ENCODE measurements around the gene STAT5A.
A peak's percentile ranks its signal among the peaks of the same experiment; 100 is the strongest.
"Not testable (repeated sequence)": the region's sequence is repeated elsewhere in the genome, so short reads cannot be mapped to it uniquely, and the experiment has no call there.

Gene STAT5A

GRCh38 chr17:42248351-42249179 lies 39.7 kb upstream of the STAT5A start:
- Histone ChIP-seq H3K4me3 (ENCODE audit: low read depth in 1 of 2, low read length in 2 of 2) (peak overlapping the region; percentile 51 to 60), H3K9ac (ENCODE audit: low read depth in 1 of 2, low read length in 2 of 2) (peak overlapping the region in 1 of 2 donors; percentile 22), H3K9me3 (ENCODE audit: control insufficient read depth in 1 of 2, low read length in 2 of 2) (no peaks in the 10 kb centered on the region), H3K4me1 (ENCODE audit: control insufficient read depth in 1 of 2, insufficient read depth in 2 of 2, low read length in 2 of 2) (peaks cover 9 to 17% of the 10 kb centered on the region in 2 donors), H3K27ac (ENCODE audit: low read depth, low read length) (peak overlapping the region; percentile 79), H3K36me3 (ENCODE audit: control insufficient read depth in 1 of 2, insufficient read depth in 2 of 2, low read length in 2 of 2) (no peaks in the 10 kb centered on the region), H3K27me3 (ENCODE audit: control insufficient read depth in 1 of 2, insufficient read depth in 2 of 2, low read length in 2 of 2) (no peaks in the 10 kb centered on the region)

- Histone ChIP-seq H3K9ac (ENCODE audit: low read depth in 1 of 2, low read length in 2 of 2) (no peak overlapping the region), H3K27me3 (ENCODE audit: control insufficient read depth in 1 of 2, insufficient read depth in 2 of 2, low read length in 2 of 2) (no peaks in the 10 kb centered on the region), H3K9me3 (ENCODE audit: control insufficient read depth in 1 of 2, low read length in 2 of 2) (no peaks in the 10 kb centered on the region), H3K36me3 (ENCODE audit: control insufficient read depth in 1 of 2, insufficient read depth in 2 of 2, low read length in 2 of 2) (no peaks in the 10 kb centered on the region), H3K4me3 (ENCODE audit: low read depth in 1 of 2, low read length in 2 of 2) (no peak overlapping the region), H3K27ac (ENCODE audit: low read depth, low read length) (no peak overlapping the region), H3K4me1 (ENCODE audit: control insufficient read depth in 1 of 2, insufficient read depth in 2 of 2, low read length in 2 of 2) (peaks cover 9 to 17% of the 10 kb centered on the region in 2 donors)
Measured at GRCh38 chr17:42249681-42250446, 38.4 kb upstream of the STAT5A start.

DNA sequence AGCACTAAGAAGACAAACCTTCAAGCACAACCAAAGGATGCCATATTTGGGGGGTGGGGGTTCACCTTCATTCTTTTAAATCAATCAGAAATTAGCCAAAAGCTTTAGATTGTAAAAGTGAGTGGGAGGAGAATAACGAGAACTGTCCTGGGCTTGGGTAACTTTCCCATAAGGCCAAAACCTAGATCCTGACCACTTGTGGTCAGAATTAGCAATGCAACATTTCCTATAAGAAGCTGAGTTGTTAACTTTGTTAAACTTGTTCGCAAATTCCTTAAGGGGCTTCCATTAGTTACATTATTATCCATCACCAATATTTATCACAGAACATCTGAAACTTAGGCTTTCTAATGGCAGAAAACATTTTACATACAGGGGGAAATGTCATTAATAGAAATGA lies 37.2 kb upstream of the STAT5A start:
- Histone ChIP-seq H3K4me3 (ENCODE audit: low read depth in 1 of 2, low read length in 2 of 2) (no peak overlapping the region), H3K27me3 (ENCODE audit: control insufficient read depth in 1 of 2, insufficient read depth in 2 of 2, low read length in 2 of 2) (no peaks in the 10 kb centered on the region), H3K36me3 (ENCODE audit: control insufficient read depth in 1 of 2, insufficient read depth in 2 of 2, low read length in 2 of 2) (no peaks in the 10 kb centered on the region), H3K27ac (ENCODE audit: low read depth, low read length) (no peak overlapping the region), H3K4me1 (ENCODE audit: control insufficient read depth in 1 of 2, insufficient read depth in 2 of 2, low read length in 2 of 2) (peaks cover 14 to 17% of the 10 kb centered on the region in 2 donors), H3K9ac (ENCODE audit: low read depth in 1 of 2, low read length in 2 of 2) (no peak overlapping the region), H3K9me3 (ENCODE audit: control insufficient read depth in 1 of 2, low read length in 2 of 2) (no peaks in the 10 kb centered on the region)

GRCh38 chr17:42252597-42253550 lies 35.4 kb upstream of the STAT5A start:
- Histone ChIP-seq H3K36me3 (ENCODE audit: control insufficient read depth in 1 of 2, insufficient read depth in 2 of 2, low read length in 2 of 2) (no peaks in the 10 kb centered on the region), H3K9me3 (ENCODE audit: control insufficient read depth in 1 of 2, low read length in 2 of 2) (no peaks in the 10 kb centered on the region), H3K27me3 (ENCODE audit: control insufficient read depth in 1 of 2, insufficient read depth in 2 of 2, low read length in 2 of 2) (no peaks in the 10 kb centered on the region), H3K27ac (ENCODE audit: low read depth, low read length) (no peak overlapping the region), H3K9ac (ENCODE audit: low read depth in 1 of 2, low read length in 2 of 2) (no peak overlapping the region), H3K4me1 (ENCODE audit: control insufficient read depth in 1 of 2, insufficient read depth in 2 of 2, low read length in 2 of 2) (peaks cover 14% of the 10 kb centered on the region in 2 donors), H3K4me3 (ENCODE audit: low read depth in 1 of 2, low read length in 2 of 2) (no peak overlapping the region)

DNA sequence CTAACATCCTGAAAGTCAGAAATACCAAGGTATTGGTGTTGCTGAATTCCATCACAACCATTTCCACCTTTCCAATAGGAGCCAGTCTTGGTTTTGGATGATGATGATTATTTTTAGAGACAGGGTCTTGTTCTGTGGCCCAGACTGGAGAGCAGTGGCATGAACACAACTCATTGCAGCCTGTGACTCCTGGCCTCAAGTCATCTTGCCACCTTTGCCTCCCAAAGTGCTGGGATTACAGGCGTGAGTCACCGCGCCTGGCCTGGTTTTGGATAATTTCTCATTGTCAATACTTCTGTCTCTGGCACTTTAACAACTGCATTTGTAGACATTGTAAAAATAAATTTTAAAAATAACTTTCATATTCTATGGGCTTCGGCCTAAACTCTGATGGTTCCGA lies 34.7 kb upstream of the STAT5A start:
- H3K27me3 ChIP-seq (ENCODE audit: control insufficient read depth in 1 of 2, insufficient read depth in 2 of 2, low read length in 2 of 2), result no peaks in the 10 kb centered on the region
- no peaks in the 10 kb centered on the region for H3K9me3 ChIP-seq (ENCODE audit: control insufficient read depth in 1 of 2, low read length in 2 of 2)
- peaks cover 7 to 14% of the 10 kb centered on the region in 2 donors for H3K4me1 ChIP-seq (ENCODE audit: control insufficient read depth in 1 of 2, insufficient read depth in 2 of 2, low read length in 2 of 2)
- no peak overlapping the region for H3K9ac ChIP-seq (ENCODE audit: low read depth in 1 of 2, low read length in 2 of 2)
- no peaks in the 10 kb centered on the region for H3K36me3 ChIP-seq (ENCODE audit: control insufficient read depth in 1 of 2, insufficient read depth in 2 of 2, low read length in 2 of 2)
- no peak overlapping the region for H3K4me3 ChIP-seq (ENCODE audit: low read depth in 1 of 2, low read length in 2 of 2)
- H3K27ac ChIP-seq (ENCODE audit: low read depth, low read length), result no peak overlapping the region

- no peaks in the 10 kb centered on the region for H3K36me3 ChIP-seq (ENCODE audit: control insufficient read depth in 1 of 2, insufficient read depth in 2 of 2, low read length in 2 of 2)
- no peak overlapping the region for H3K27ac ChIP-seq (ENCODE audit: low read depth, low read length)
- H3K4me3 ChIP-seq (ENCODE audit: low read depth in 1 of 2, low read length in 2 of 2), result no peak overlapping the region
- no peaks in the 10 kb centered on the region for H3K27me3 ChIP-seq (ENCODE audit: control insufficient read depth in 1 of 2, insufficient read depth in 2 of 2, low read length in 2 of 2)
- H3K9me3 ChIP-seq (ENCODE audit: control insufficient read depth in 1 of 2, low read length in 2 of 2), result no peaks in the 10 kb centered on the region
- H3K9ac ChIP-seq (ENCODE audit: low read depth in 1 of 2, low read length in 2 of 2), result no peak overlapping the region
- H3K4me1 ChIP-seq (ENCODE audit: control insufficient read depth in 1 of 2, insufficient read depth in 2 of 2, low read length in 2 of 2), result peaks cover 0 to 9% of the 10 kb centered on the region in 2 donors
Measured at GRCh38 chr17:42255445-42255844, 32.9 kb upstream of the STAT5A start.

GRCh38 chr17:42260318-42260717 lies 28.0 kb upstream of the STAT5A start:
- Histone ChIP-seq H3K4me3 (ENCODE audit: low read depth in 1 of 2, low read length in 2 of 2) (no peak overlapping the region), H3K9ac (ENCODE audit: low read depth in 1 of 2, low read length in 2 of 2) (no peak overlapping the region), H3K4me1 (ENCODE audit: control insufficient read depth in 1 of 2, insufficient read depth in 2 of 2, low read length in 2 of 2) (peaks cover 0 to 2% of the 10 kb centered on the region in 2 donors)

GRCh38 chr17:42264366-42264765 lies 23.9 kb upstream of the STAT5A start:
- not testable (repeated sequence) for H3K27ac ChIP-seq (ENCODE audit: low read depth, low read length); H3K4me3 ChIP-seq (ENCODE audit: low read depth in 1 of 2, low read length in 2 of 2); H3K4me1 ChIP-seq (ENCODE audit: control insufficient read depth in 1 of 2, insufficient read depth in 2 of 2, low read length in 2 of 2); H3K9me3 ChIP-seq (ENCODE audit: control insufficient read depth in 1 of 2, low read length in 2 of 2); H3K9ac ChIP-seq (ENCODE audit: low read depth in 1 of 2, low read length in 2 of 2); H3K36me3 ChIP-seq (ENCODE audit: control insufficient read depth in 1 of 2, insufficient read depth in 2 of 2, low read length in 2 of 2); H3K27me3 ChIP-seq (ENCODE audit: control insufficient read depth in 1 of 2, insufficient read depth in 2 of 2, low read length in 2 of 2)

More at GRCh38 chr17:42260318-42260717, 28.0 kb upstream of the STAT5A start:
- Histone ChIP-seq H3K27me3 (ENCODE audit: control insufficient read depth in 1 of 2, insufficient read depth in 2 of 2, low read length in 2 of 2) (no peaks in the 10 kb centered on the region), H3K36me3 (ENCODE audit: control insufficient read depth in 1 of 2, insufficient read depth in 2 of 2, low read length in 2 of 2) (no peaks in the 10 kb centered on the region), H3K27ac (ENCODE audit: low read depth, low read length) (no peak overlapping the region), H3K9me3 (ENCODE audit: control insufficient read depth in 1 of 2, low read length in 2 of 2) (no peaks in the 10 kb centered on the region)

DNA sequence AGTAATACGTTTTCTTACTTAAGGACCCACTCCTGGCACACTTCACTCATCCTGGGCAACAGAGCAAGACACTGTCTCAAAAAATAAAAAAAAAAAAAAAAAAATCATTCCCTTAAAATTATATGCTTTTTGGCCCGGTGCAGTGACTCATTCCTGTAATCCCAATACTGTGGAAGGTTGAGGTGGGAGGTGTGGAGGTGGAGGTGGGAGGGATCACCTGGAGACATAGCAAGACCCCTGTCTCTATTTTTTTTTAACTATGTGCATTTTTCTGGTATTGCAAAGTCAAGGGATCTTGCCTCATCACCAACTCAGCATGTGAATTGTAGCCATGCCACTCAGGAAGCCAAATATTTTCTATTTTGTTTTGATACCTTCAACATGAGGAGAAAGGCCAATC lies 21.8 kb upstream of the STAT5A start:
- Histone ChIP-seq H3K4me3 (ENCODE audit: low read depth in 1 of 2, low read length in 2 of 2) (no peak overlapping the region), H3K27ac (ENCODE audit: low read depth, low read length) (no peak overlapping the region), H3K4me1 (ENCODE audit: control insufficient read depth in 1 of 2, insufficient read depth in 2 of 2, low read length in 2 of 2) (peaks cover 0 to 7% of the 10 kb centered on the region in 2 donors), H3K9me3 (ENCODE audit: control insufficient read depth in 1 of 2, low read length in 2 of 2) (no peaks in the 10 kb centered on the region), H3K9ac (ENCODE audit: low read depth in 1 of 2, low read length in 2 of 2) (no peak overlapping the region), H3K36me3 (ENCODE audit: control insufficient read depth in 1 of 2, insufficient read depth in 2 of 2, low read length in 2 of 2) (no peaks in the 10 kb centered on the region), H3K27me3 (ENCODE audit: control insufficient read depth in 1 of 2, insufficient read depth in 2 of 2, low read length in 2 of 2) (no peaks in the 10 kb centered on the region)
